GM23338 (cell line): ENCODE measurements around the gene NECTIN2.

Source experiments
- CREB1 ChIP-seq: fragments of 250-450 bp; sonication (Bioruptor Pico); IDR thresholded peaks from 2 replicates; pipeline ENCODE4 v1.5.0; 2020; ENCODE audit warnings: low read depth, mild to moderate bottlenecking, moderate library complexity
- CTCF ChIP-seq, 2 experiments: fragments of 200-600 bp in 1 of 2; sonication (generic) in 1 of 2; conservative IDR thresholded peaks; 2 replicates each; pipeline versions ENCODE4 v1.5.1 to v1.6.1; 2016 to 2017; ENCODE audit warnings: antibody characterized with exemption in 2 of 2, low read depth in 2 of 2, mild to moderate bottlenecking in 2 of 2, moderate library complexity in 1 of 2
- ETS1 ChIP-seq: IDR thresholded peaks from 2 replicates; pipeline ENCODE4 v1.6.1; 2016; ENCODE audit warnings: antibody characterized with exemption
- EZH2 ChIP-seq: fragments of 200-600 bp; sonication (generic); IDR thresholded peaks from one replicate; pipeline ENCODE4 v1.8.0; 2017; ENCODE audit warnings: antibody characterized with exemption, mild to moderate bottlenecking, low read depth; ENCODE audit not compliant: unreplicated experiment
- EZH2phosphoT487 ChIP-seq: fragments of 200-600 bp; sonication (generic); IDR thresholded peaks from one replicate; pipeline ENCODE4 v1.8.1; 2018; ENCODE audit warnings: antibody characterized with exemption; ENCODE audit not compliant: unreplicated experiment
- JUNB ChIP-seq: IDR thresholded peaks from one replicate; pipeline ENCODE4 v1.6.1; 2016; ENCODE audit warnings: antibody characterized with exemption; ENCODE audit not compliant: unreplicated experiment
- POLR2AphosphoS5 ChIP-seq: IDR thresholded peaks from 2 replicates; pipeline ENCODE4 v1.6.1; 2016; ENCODE audit warnings: antibody characterized with exemption, low read depth
- REST ChIP-seq: IDR thresholded peaks from one replicate; pipeline ENCODE4 v1.6.1; 2018; ENCODE audit warnings: antibody characterized with exemption; ENCODE audit not compliant: unreplicated experiment
- ZNF114 ChIP-seq: fragments of 250-450 bp; sonication (Bioruptor Pico); IDR thresholded peaks from 2 replicates; pipeline ENCODE4 v1.5.0; 2020; ENCODE audit warnings: mild to moderate bottlenecking, moderate library complexity
- ZNF331 ChIP-seq: fragments of 250-450 bp; sonication (Bioruptor Pico); IDR thresholded peaks from 2 replicates; pipeline ENCODE4 v1.5.0; 2020; ENCODE audit warnings: low read depth, mild to moderate bottlenecking, moderate library complexity

GRCh38 chr19:44903216-44903601 lies 57.1 kb downstream of the NECTIN2 start:
- TF ChIP-seq CTCF (conservative IDR thresholded peaks at IDR 0.05; ENCODE audit: low read depth in 2 of 2) (no peak), ZNF331 (CRISPR knock-in tag) (no peak), EZH2 (no peak), REST (no peak), POLR2AphosphoS5 (no peak), JUNB (no peak), EZH2phosphoT487 (no peak), ZNF114 (CRISPR knock-in tag) (no peak), ETS1 (no peak), CREB1 (CRISPR knock-in tag) (no peak)
